HG02763 (cell line): ENCODE measurements around the gene ZFP90.
"Not testable (repeated sequence)": the region's sequence is repeated elsewhere in the genome, so short reads cannot be mapped to it uniquely, and the experiment has no call there.

Source experiments
- ATAC-seq: cut with Tn5 transposase; IDR thresholded peaks from one replicate; pipeline ENCODE4 v1.9.1; 2021; ENCODE audit warnings: mild to moderate bottlenecking, moderate library complexity; ENCODE audit not compliant: unreplicated experiment

Gene ZFP90

GRCh38 chr16:68517606-68518166 is 21.4 kb upstream of the ZFP90 start:
- ATAC-seq, result no peak

GRCh38 chr16:68519225-68519745 is 19.8 kb upstream of the ZFP90 start:
- no peak for ATAC-seq

- no peak for ATAC-seq
These were observed 18.4 kb upstream of the ZFP90 start for GRCh38 chr16:68520649-68521086.

DNA sequence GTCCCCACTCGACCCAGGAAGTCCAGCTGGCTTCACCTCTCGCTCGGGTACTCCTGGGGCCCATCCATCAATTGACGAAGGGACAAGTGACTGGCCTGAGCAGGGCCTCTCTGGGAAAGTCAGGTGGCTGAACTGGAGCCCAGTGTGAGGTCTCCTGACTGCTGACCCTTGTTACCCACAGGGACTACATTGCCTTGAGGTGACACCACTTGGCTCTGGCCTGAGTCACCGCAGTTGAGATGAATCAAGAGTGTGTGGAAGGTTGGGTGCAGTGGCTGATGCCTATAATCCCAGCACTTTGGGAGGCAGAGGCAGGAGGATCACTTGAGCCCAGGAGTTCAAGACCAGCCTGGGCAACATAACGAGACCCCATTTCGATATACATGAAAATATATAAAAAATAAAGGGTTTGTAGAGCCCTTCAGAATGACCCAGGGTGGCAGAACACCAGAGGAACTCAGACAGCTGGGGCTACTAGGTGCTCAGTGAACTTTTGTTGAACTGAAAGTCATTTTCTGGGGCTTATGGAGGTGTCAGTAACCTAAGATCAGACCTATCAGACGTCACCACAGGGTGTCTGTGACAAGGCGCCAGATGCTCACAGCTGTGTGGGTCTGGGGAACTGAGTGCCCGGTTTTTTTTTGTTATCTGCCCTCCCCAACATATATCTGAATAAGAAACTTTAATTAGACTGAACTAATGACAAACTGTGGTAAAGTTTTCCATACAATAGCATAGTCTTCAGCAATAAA is 14.8 kb upstream of the ZFP90 start:
- ATAC-seq, result no peak

DNA sequence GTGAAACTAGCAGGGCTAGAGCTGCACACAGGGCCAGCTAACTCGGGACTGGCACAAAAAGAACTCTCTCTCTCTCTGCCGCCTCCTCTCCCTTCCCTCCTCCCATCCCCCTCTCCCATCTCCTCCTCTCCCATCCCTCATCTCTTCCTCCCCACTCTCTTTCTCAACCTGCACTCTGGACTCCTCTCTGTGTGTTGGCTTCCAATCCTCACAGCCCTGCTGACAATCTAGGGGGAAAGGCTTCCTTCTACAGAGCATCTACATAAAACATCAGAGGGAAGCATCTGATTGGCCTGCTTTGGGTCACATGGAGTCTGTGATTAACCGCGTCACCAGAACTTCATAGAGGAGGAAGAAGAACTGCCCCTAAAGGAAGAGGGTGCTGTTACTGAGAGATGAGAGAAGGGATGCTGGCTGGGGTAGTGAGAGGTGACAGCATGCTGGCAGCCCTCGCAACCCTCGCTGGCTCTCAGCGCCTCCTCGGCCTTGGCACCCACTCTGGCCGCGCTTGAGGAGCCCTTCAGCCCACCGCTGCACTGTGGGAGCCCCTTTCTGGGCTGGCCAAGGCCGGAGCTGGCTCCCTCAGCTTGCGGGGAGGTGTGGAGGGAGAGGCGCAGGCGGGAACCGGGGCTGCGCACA is 12.8 kb upstream of the ZFP90 start:
- no peak for ATAC-seq

GRCh38 chr16:68526782-68527145 is 12.3 kb upstream of the ZFP90 start:
- ATAC-seq, result no peak

DNA sequence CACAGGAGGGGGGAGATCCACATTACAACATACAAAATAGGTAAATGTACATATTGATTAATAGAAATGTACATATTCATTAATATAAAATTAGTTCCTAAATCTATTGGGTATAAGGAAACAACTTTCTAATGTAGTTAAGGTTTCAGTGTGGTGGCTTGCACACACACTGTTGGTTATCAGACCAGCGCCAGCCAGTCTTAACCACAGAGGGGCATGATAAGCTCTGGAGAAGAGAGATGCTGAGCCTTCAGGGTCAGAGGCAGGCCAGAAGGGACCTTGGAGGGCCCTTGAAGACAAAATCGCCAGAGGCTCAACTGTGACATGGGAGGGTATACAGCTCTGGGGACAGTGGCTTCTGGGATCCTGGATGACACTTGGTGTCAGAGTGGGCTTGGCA is 10.9 kb upstream of the ZFP90 start:
- no peak for ATAC-seq

- peak; percentile 58 for ATAC-seq
These were observed 10.3 kb upstream of the ZFP90 start for GRCh38 chr16:68528686-68529379.

GRCh38 chr16:68529608-68529930 is 9.5 kb upstream of the ZFP90 start:
- ATAC-seq, result peak; percentile 9

- ATAC-seq, result peak; percentile 85
These were observed 9.0 kb upstream of the ZFP90 start for GRCh38 chr16:68529931-68530701.

DNA sequence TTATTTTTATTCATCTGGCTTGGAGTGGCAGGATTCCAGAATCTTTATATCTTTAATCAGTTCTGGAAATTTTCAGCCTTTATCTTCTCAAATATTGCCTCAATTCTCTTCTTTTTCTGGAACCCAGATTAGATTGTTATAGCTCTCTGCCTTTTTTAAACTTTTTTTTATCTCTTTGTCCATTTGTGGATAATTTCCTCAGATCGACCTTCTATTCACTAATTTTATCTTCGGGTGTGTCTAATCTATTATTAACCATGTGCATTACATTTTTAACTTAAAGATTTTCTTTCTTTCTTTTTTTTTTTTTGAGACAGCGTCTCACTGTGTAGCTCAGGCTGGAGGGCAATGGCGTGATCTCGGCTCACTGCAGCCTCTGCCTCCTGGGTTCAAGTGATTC is 5.2 kb upstream of the ZFP90 start:
- ATAC-seq, result no peak

DNA sequence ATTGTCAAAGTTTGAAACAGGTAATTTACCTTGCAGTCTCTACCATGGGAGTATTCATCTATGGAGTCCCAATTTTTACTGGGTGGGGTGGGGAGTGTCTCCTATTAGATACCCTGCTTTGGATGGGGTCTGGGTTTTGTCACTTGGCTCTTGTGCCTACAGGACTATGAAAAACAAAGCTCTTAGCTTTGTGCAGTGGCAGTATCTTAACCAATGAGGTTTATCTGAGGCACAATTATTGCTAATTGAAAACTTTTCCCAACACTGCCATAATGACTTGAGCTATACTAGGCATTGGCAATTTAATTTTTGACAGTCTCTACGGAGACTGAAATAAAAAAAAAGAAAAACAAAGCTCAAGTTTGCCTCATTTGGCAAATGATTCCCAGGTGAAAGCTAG is 3.8 kb upstream of the ZFP90 start:
- ATAC-seq, result no peak

DNA sequence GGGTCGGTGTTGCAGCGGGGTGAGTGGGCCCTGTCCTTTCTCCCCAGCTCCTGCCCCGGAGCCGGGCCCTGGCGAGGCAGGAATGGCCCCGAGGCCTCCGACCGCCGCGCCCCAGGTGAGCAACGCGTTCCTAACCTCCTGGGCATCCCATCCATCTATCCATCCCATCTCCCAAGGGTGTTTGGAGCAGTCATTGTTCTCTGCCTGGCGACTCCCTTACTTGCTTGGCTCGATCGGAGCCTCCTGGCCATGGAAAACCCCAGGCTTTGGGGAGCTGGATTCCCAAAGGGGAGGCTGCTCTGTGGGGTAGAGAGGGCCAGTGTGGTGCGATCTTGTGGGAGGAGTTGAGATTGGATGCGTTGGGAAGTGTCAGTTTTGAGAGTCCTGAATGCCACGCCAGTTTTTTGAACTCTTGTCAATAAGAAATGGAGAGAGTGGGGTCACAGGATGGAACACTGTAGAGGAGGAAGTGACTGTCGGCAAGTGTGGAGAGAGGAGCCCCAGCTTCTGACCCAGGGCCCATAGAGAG is 684 bp downstream of the ZFP90 start:
- ATAC-seq, result no peak

DNA sequence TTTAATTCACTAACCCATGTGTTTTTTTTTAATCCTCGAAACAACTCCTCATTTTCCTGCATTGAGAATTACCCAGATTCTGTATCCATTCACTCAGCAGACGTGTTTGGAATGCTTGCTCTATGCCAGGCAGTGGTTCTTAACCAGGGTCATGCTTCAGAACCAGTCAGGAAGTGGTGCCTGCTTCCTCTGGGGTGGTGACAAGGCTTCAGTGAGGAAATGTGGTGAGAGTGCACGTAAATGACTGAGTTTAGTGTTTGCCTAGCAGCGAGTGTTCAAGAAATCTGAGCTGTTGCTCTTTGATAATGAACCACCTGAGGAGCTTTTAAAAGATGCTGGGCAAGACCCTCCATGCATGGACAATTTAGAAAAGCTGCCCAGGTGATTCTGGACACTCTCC is 9.9 kb downstream of the ZFP90 start:
- ATAC-seq, result no peak

DNA sequence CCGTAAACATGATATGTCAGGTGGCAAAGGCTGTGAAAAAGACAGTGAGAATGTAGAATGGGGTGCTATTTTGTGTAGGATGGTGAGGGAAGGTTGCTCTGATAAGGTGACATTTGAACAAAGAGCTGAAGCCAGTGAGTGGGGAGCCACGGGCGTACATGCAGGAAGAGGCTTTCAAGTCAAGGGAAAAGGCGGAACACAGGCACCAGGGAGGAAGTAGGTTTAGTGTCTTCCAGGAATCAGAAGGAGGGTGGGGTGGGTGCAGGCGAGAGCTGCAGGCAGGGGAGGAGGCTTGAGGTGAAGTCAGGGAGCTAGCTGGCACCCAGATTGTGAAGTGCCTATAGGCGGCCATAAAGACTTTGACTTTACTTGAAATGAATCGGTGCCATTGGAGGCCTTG is 14.1 kb downstream of the ZFP90 start:
- no peak for ATAC-seq

GRCh38 chr16:68560341-68560740 is 21.2 kb downstream of the ZFP90 start:
- ATAC-seq, result not testable (repeated sequence)

DNA sequence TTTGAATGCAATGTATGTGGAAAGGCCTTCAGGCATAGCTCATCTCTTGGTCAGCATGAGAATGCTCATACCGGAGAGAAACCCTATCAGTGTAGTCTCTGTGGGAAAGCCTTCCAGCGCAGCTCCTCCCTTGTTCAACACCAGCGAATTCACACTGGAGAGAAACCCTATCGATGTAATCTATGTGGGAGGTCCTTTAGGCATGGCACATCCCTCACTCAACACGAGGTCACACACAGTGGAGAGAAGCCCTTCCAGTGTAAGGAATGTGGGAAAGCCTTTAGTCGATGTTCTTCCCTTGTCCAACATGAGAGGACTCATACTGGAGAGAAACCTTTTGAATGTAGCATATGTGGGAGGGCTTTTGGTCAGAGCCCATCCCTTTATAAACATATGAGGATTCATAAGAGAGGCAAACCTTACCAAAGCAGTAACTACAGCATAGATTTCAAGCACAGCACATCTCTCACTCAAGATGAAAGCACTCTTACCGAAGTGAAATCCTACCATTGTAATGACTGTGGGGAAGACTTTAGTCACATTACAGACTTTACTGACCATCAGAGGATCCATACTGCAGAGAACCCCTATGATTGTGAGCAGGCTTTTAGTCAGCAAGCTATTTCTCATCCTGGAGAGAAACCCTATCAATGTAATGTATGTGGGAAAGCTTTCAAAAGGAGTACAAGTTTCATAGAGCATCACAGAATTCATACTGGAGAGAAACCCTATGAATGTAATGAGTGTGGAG is 24.7 kb downstream of the ZFP90 start:
- ATAC-seq, result no peak

DNA sequence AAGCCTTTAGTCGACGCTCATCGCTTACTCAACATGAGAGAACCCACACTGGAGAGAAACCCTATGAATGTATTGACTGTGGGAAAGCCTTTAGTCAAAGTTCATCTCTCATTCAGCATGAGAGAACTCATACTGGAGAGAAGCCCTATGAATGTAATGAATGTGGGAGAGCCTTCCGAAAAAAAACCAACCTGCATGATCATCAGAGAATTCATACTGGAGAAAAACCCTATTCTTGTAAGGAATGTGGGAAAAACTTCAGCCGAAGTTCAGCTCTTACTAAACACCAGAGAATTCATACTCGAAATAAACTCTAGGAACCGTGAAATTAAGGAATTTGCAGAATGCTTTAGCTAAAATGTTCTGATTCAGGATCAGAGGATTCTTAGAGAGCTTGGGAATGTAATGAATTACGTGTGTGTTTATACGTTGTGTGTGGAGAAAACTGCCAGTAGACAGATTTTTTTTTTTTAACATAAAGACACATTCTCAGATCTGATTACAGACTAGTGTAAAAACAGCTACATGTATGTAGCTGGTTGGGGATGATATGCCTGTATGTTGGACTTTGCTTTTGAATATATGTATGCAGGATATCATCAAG is 25.4 kb downstream of the ZFP90 start:
- no peak for ATAC-seq

- ATAC-seq, result no peak
These were observed 35.4 kb downstream of the ZFP90 start for GRCh38 chr16:68574479-68574878.

- no peak for ATAC-seq
These were observed 36.0 kb downstream of the ZFP90 start for GRCh38 chr16:68575082-68575481.
